ENCODE data around the gene LRIG1.

LRIG1 gene, protein sequence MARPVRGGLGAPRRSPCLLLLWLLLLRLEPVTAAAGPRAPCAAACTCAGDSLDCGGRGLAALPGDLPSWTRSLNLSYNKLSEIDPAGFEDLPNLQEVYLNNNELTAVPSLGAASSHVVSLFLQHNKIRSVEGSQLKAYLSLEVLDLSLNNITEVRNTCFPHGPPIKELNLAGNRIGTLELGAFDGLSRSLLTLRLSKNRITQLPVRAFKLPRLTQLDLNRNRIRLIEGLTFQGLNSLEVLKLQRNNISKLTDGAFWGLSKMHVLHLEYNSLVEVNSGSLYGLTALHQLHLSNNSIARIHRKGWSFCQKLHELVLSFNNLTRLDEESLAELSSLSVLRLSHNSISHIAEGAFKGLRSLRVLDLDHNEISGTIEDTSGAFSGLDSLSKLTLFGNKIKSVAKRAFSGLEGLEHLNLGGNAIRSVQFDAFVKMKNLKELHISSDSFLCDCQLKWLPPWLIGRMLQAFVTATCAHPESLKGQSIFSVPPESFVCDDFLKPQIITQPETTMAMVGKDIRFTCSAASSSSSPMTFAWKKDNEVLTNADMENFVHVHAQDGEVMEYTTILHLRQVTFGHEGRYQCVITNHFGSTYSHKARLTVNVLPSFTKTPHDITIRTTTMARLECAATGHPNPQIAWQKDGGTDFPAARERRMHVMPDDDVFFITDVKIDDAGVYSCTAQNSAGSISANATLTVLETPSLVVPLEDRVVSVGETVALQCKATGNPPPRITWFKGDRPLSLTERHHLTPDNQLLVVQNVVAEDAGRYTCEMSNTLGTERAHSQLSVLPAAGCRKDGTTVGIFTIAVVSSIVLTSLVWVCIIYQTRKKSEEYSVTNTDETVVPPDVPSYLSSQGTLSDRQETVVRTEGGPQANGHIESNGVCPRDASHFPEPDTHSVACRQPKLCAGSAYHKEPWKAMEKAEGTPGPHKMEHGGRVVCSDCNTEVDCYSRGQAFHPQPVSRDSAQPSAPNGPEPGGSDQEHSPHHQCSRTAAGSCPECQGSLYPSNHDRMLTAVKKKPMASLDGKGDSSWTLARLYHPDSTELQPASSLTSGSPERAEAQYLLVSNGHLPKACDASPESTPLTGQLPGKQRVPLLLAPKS

DNA sequence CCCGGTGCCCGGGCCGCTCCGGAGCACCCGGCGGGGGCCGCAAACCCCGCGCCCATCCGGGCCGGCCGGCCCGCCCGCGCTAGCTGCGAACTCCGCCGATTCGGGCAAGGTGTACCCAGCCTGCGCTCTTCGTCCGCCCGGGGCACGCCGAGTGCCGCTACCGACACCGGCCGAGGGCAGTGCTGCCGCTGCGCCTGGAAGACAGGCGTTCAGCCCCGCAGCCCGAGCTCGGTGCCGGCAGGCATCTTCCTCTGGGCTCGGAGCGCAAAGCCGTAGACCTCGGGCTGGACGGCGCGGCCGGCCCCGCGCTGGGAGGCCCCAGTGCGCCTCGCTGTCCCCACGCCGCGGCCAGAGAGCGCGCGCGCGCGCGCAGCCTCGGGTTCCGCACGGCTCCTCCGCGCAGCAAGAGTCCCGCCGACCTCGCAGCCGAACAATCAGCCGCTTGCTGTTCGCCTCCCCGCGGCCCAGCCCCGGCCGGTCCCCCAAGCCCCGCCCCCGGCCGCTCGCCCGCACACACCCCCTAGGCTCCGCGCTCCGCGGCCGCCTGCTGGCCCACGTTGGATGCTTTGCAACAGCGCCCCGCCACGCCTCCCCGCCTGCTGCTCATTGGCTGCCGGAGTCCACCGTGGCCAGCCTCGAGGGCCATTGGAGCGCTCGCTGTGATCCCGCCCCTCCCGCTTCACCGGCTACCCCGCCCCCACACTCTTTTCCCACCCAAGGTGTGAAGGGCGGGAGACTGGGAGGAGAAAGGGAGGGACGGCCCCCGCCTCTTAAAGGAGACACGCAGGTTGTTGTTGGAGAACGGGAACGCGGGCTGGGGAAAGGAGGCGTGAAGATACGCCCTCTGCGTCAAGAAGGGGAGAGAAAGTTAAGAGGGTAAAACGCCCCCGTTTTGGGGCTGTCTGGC lies at the start of gene LRIG1:
Gene LRIG1, minus strand, starts transcription at position 447 of the 907 bp plus-strand sequence. CDS start 615 bp downstream, outside the sequence.
- peak; percentile 94 for DNase-seq

DNA sequence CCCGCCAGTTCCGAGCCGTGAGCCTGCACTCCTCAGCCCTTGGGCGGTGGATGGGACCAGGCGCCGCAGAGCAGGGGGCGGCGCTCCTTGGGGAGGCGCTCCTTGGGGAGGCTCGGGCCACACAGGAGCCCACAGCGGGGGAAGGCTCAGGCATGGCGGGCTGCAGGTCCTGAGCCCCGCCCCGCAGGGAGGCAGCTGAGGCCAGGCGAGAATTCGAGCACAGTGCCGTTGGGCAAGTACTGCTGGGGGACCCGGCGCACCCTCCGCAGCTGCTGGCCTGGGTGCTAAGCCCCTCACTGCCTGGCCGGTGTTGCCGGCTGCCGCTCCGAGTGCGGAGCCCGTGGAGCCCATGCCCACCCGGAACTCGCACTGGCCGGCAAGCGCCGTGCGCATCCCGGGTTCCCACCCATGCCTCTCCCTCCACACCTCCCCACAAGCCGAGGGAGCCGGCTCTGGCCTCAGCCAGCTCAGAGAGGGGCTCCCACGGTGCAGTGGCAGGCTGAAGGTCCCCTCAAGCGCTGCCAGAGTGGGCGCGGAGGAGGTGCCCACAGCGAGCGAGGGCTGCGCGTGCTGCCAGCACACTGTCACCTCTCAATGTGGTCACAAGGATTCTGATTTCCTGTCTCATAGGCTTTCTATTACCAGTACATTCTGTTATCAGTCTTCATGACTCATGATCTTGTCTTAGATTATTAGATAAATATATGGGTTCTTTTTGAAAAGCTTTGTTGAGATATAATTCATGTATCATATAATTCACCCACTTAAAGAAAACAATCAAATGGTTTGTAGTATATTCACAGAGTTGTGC lies 44.0 kb upstream of the LRIG1 start:
- no peak for DNase-seq

DNA sequence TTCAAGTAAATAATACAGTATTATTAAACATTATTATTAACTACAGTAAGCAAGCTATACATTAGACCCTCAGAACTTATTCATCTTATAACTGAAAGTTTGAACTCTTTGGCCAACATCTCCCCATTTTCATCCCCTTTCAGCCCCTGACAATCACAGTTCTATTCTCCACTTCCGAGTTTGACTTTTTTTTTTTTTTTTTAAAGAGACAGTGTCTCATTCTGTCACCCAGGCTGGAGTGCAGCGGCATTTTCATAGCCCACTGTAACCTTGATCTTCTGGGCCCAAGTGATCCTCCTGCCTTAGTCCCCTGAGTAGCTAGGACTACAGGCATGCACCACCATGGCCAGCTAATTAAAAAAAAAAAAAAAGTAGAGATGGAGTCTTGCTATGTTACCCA lies 41.3 kb upstream of the LRIG1 start:
- DNase-seq, result no peak

DNA sequence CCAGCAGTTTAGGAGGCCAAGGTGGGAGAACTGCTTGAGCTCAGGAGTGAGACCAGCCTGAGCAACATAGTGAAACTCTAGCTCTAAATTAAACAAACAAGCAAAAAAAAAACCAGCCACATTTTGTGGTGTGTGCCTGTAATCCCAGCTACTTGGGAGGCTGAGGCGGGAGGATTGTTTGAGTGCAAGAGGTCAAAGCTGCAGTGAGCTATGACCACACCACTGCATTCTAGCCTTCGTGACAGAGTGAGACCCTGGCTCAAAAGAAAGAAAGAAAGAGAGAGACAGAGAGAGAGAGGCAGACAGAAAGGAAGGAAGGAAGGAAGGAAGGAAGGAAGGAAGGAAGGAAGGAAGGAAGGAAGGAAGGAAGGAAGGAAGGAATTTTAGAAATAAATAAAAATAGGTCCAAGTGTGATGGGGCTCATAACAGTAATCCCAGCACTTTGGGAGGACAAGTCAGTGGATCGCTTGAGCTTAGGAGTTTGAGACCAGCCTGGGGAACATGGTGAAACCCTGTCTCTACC lies 38.7 kb upstream of the LRIG1 start:
- no peak for DNase-seq

DNA sequence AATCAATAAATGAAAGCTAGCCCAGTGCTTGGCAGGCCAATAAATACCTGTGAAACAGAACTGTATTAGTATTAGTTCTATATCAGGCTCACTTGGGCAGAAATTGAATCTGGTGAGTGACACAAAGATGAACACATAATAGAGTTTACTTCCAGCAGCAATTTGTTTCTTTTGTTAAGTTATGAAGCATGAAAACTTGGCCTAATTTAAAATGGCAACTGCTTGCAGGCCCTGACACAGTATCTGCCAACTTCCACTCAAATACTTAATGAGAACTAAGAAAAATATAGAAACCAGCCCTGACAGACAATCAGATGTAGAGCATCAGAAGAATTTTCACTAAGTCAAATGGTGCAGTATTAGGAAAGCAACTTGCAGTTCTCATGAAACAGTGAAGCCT lies 37.6 kb upstream of the LRIG1 start:
- no peak for DNase-seq

DNA sequence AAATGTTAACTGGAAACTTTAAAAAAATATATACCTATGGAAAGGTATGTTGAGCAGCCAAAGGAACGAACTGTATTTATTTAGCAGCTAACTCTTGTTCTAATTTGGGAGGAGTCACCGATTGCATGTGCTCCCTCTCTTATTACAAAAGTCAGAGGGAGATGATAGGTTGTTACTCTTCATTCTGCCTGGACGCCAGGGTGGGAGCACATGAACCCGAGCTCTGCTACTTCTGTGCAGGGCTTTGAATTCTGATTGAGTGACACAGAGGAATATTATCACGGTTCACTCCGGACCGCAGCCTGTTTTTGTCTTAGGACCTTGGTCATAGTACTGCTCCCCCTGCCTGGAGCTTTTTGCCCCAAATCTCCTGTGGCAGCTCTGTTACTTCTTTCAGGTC lies 36.9 kb upstream of the LRIG1 start:
- no peak for DNase-seq

DNA sequence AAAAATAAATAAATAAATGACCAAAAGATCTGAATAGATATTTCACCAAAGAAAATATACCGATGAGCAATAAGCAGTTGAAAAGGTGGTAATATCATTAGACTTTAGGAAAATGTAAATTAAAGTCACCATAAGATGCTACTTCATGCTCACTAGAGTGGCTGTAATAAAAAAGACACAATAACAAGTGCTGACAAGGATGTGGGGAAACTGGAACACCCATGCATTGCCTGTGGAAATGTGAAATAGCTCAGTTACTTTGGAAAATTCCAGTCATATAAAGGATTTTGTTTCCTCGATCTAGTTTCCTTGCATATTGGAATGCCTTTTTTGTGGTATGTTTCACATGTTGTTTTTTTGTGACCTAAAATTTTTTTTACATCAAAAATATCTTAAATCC lies 36.0 kb upstream of the LRIG1 start:
- no peak for DNase-seq

DNA sequence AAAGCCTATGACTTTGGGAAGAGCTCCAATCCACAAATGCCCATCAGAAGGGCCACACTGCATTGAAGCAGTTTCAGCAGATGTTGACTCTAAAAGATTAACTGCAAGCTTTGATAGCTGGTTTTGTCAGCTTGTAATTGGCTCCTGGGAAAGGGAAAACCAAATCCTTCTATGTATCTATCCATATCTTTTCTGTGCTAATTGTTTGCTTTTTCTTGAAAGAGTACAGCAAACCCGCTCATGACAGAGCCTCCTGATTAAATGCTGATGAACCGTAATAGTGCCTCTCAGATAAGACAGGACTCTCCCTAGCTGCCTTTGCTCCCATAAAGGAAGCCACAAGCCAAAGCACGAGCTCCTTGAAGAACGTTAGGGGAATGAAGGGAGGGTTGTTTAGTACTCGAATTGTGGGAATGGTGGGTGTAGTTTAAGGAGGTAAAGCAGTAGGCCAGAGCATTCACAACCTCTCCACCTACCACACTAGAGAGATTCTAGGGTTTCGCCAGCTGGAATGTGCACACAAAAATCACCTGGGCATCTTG lies 33.6 kb upstream of the LRIG1 start:
- DNase-seq, result no peak

DNA sequence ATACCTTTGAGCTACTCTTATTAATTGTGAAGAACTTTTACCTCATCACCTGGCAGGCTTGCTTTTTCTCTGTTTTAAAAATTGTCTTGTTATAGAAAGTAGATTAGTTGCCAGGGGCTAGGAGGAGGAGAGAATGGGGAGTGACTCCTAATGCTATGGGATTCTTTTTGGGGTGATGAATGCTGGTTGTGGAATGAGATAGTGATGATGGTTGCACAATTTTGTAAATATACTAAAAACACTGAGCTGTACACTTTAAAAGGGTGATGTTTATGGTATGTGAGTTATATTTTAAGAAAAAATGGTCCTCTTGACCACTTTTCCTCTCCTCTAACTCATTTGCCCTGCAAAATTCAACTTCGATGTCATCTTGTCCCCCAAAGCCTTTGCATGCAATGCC lies 31.8 kb upstream of the LRIG1 start:
- DNase-seq, result no peak

DNA sequence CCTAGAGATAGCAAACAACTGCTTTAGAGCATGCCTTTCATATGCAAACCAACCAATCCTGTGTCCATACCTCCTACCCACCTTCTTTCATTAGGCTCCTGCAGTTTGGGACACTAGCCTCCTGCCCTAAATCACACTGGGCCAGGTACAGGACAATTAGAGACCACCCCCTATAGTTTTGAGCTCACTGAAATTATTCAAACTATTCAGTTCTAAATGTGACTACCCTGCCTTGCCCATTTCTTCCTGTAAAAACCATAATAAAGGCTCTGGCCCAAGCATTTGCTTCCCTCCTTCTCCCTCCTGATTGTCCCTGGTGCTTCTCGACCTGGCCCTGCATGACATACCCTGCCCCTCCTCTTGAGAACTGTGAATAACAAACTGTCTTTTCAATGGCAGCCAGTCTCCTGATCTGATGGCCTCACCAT lies 31.4 kb upstream of the LRIG1 start:
- DNase-seq, result no peak

DNA sequence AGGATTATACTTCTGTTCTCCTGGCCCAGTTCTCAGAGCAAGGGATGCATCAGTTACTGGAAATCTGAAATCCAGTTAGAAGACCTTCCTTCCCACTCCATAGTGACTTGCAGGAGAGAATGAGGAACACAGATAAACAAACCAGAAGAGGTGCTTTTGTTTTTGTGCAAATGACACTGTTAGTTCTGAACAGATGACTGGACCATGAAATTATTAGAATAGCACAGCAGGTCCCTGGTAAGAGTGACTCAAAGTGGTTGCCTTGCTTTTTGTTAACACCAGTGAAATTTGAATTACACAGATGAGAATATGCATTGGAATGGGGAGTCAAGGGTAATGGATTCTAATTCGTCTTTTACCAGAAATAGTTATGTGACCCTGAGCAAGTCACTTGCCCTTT lies 30.4 kb upstream of the LRIG1 start:
- DNase-seq, result no peak

DNA sequence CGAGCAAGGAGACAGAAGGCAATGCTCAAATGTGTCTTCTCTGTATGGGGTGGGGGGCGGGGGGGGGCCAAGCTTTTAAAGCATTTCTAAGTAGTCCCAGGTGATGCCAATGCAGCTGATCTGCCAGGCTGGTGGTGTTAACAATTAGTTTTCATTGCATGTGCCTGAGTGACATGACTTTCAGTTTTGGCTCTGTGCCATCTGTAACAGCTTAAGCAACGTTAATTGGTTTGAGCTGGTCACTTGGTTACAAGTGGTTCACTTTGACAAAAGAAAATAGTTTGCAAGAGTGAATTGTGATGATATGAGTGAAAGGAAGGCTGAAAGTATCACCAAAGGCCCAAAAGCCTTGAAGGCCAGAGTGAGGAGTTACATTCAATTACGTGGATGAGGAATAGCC lies 26.4 kb upstream of the LRIG1 start:
- DNase-seq, result no peak

DNA sequence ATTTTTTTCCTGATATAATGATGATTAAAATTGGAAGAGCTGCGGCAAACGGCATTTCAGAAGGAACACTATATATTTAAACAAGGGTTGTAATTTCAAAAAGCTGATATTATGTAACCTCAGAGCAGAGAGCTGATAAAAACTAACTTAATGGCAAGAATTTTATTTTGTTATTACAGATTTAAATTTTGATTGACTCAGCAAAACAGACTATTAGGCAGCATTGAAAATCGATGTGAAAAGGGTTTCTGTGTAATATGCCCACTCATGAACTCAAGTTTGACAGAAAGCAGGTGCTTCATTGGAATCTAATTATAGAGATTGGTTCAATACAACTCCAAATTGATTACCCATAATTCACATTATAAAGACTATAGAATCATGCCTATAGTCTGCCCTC lies 24.9 kb upstream of the LRIG1 start:
- DNase-seq, result no peak

DNA sequence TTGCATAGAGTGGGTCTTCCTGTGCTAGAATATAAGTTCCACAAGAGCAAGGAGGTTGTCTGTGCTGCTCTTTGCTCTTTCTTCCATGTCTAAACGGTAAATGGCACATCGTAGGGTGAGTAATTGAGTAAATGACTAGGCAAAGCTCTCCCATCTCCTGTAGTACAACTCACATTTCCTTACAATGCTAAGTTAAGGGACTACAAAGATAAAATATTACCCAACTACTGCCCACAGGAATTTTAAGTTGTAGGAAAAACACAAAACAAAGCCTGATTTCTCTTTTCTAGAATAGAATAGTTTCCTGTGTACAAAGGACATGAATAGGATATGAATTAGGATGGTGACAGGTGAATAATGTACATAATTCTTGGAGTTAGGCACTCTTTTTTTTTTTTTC lies 19.9 kb upstream of the LRIG1 start:
- no peak for DNase-seq

DNA sequence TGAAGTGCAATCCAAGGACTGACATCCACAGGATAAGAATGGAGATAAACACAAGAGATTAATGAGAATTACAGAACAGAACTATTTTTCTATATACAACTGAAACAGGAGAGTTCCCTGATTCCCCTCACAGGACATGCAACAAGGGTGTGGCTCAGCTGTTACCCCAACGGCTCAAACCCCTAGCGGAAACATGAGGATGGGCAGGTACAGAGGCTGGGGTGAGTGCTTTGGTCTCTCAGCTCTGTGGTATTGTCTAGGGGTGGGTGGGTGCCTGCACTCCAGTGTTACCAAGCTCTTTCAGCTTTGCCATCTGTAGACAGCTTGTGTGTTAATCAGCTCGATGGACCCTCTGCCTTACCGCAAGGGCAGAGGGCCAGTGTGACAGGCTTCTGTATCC lies 17.8 kb upstream of the LRIG1 start:
- DNase-seq, result no peak

DNA sequence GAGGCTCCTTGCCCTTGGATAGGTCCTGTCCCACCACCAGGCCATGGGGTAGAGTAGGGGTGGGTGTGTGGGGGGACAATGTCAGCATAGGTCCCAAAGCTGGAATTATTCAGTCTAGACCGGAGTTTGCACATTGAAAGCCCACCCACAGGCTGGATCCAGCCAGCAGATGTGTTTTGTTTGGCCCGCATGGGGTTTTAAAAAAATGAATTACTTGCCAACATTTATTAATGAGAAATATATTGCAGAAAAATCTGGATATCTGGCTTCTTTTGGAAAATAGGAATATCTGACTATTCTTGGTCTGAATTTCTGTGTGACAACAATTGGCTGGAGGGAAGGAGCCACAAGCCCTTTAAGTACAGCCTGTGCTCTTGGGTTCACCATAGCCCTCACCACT lies 17.3 kb upstream of the LRIG1 start:
- DNase-seq, result no peak

DNA sequence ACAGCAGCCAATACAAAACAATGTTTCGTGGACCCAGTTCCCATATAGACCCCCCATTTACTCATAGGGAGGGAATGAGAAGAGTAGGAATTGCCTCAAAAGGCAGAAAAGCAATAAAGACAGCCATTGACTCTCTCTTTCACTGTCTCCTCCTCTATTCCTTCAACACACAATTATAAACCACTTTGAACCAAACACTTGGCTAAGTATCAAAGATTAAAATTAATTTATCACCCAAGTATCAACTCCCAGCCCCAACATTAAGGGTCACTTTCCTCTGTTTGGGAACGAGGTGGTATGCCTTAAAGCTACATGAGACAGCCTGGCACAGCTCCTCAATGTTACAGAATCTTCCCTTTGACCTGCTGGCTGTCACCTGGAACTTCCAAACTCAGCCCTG lies 16.4 kb upstream of the LRIG1 start:
- DNase-seq, result no peak

DNA sequence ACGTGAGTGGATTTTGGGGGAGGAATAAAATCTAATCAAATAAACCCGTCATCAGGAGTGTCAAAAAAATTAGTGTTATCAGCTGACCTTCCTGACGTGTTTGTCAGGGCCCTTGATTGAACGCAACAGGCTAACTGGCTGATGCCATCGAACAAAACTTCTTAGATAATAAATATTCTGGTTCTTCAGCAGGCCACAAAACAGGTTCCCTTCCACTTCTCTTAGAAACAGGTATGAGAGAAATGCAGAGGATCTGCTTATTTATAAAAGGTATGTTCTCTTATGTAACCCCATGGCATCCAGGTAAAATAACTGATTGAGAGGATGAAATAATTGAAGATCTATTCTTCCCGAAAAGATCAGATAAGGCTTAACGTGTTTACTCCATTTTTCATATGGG lies 7.6 kb upstream of the LRIG1 start:
- no peak for DNase-seq

DNA sequence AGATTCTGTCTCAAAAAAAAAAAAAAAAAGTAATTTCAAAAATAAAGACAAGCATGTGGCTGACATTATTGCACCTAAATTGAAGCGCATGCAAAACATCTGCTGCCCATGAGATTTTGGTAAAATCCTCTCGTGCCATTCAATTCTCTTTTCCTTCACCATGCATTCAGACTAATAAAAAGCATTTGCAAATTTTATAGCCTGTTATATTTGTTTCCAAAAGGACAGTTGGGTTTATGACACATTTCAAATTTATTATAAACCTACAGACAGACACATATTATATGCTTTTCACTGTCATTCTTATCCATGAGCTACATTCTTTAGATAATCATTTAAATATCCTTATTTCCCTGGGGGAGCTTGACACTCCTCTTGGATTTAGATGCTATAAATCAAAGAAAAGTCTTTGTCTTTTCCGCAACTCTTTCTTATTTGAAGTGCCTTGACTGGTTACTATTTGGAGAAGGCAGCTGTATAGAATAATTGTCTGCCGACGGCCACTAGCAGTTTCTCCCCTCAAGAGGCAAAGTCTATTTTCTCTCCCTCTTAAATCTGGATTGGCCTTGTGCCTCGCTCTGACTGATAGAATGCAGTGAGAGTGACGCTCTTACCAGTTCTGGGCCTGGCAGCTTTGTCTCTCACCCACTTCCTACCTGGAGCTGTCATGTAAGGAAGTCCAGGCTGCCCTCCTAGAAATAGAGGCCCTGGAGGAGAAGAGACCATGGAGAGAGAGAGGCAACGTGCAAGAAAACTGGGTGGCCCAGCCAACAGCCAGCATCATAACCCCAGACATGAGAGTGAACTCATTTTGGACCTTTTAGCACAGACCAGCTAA lies 6.8 kb upstream of the LRIG1 start:
- no peak for DNase-seq

DNA sequence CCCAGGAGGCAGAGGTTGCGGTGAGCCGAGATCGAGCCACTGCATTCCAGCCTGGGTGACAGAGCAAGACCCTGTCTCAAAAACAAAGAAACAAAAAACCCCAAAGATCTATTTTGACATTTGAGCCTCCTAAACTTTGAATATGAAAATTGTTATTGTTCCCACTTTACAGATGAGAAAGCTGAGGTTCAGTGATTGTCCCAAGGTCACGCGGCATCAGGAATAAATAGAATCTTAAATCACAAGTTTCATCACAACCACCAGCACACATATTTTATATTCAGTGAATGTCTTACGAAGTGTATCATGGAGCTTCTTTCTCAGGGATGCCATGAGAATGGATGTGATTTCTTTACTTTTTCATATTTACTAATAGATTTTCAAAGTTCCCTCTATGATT lies 5.3 kb upstream of the LRIG1 start:
- no peak for DNase-seq
